ENCODE results near the gene ZNF385C.

DNA sequence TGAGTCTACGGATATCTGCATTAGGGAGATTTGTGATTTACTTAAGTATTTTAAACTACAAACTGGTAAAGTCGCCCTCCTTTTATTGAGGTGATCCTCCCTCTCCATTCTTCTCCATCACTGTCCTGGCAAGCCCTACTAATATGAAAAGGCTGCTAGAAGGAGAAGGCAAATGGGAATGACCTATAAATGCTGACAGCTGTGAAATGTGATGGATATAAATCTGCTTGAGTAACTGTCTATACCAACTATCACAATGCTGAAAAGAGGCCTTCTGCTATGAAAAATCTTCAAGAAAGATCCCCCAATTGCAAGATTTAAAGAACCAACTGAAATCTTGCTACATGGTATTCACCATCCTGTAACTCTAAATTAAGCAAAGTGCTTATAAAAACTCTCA, 96.5 kb downstream of the ZNF385C start:
- TF ChIP-seq, protein P1, sequence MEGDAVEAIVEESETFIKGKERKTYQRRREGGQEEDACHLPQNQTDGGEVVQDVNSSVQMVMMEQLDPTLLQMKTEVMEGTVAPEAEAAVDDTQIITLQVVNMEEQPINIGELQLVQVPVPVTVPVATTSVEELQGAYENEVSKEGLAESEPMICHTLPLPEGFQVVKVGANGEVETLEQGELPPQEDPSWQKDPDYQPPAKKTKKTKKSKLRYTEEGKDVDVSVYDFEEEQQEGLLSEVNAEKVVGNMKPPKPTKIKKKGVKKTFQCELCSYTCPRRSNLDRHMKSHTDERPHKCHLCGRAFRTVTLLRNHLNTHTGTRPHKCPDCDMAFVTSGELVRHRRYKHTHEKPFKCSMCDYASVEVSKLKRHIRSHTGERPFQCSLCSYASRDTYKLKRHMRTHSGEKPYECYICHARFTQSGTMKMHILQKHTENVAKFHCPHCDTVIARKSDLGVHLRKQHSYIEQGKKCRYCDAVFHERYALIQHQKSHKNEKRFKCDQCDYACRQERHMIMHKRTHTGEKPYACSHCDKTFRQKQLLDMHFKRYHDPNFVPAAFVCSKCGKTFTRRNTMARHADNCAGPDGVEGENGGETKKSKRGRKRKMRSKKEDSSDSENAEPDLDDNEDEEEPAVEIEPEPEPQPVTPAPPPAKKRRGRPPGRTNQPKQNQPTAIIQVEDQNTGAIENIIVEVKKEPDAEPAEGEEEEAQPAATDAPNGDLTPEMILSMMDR (IDR thresholded peaks at IDR 0.05; ENCODE audit: insufficient read depth, low read length) = no peak
- TF ChIP-seq, protein P2, sequence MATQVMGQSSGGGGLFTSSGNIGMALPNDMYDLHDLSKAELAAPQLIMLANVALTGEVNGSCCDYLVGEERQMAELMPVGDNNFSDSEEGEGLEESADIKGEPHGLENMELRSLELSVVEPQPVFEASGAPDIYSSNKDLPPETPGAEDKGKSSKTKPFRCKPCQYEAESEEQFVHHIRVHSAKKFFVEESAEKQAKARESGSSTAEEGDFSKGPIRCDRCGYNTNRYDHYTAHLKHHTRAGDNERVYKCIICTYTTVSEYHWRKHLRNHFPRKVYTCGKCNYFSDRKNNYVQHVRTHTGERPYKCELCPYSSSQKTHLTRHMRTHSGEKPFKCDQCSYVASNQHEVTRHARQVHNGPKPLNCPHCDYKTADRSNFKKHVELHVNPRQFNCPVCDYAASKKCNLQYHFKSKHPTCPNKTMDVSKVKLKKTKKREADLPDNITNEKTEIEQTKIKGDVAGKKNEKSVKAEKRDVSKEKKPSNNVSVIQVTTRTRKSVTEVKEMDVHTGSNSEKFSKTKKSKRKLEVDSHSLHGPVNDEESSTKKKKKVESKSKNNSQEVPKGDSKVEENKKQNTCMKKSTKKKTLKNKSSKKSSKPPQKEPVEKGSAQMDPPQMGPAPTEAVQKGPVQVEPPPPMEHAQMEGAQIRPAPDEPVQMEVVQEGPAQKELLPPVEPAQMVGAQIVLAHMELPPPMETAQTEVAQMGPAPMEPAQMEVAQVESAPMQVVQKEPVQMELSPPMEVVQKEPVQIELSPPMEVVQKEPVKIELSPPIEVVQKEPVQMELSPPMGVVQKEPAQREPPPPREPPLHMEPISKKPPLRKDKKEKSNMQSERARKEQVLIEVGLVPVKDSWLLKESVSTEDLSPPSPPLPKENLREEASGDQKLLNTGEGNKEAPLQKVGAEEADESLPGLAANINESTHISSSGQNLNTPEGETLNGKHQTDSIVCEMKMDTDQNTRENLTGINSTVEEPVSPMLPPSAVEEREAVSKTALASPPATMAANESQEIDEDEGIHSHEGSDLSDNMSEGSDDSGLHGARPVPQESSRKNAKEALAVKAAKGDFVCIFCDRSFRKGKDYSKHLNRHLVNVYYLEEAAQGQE (IDR thresholded peaks at IDR 0.05; ENCODE audit: insufficient replicate concordance, low read depth) = no peak
